Gastrocnemius medialis (tissue), 4 donors: Measurements from ENCODE around the gene RND2. TPM values are rescaled to one million over a fixed set of nuclear protein-coding genes. Genes with fewer than 3 reads are reported as not detected.

Source experiments
- ATAC-seq, 2 donors: fragments of 150-250 bp; one replicate each; pipeline ENCODE4 v1.9.1; 2016
- DNase-seq, 2 donors: peaks; one replicate each; pipeline ENCODE4 v3.0.0-alpha.2; 2019
- H3K27ac ChIP-seq, 4 donors: fragments of 200-600 bp; sonication (generic); 1 replicate in 1 of 4; 2 replicates in 3 of 4; pipeline ENCODE4 v1.5.1; 2016 to 2018; ENCODE audit warnings: mild to moderate bottlenecking in 2 of 4, moderate library complexity in 1 of 4
- H3K27me3 ChIP-seq, 3 donors: fragments of 200-600 bp; sonication (generic) in 2 of 3; 1 replicate in 1 of 3; 2 replicates in 2 of 3; pipeline versions ENCODE4 v1.5.1 to v1.6.0; 2016 to 2019; ENCODE audit warnings: mild to moderate bottlenecking in 1 of 3, moderate library complexity in 1 of 3
- H3K36me3 ChIP-seq, 2 donors: fragments of 200-600 bp; sonication (generic) in 1 of 2; one replicate each; pipeline ENCODE4 v1.5.1; 2017 to 2018
- H3K4me1 ChIP-seq, 2 donors: fragments of 200-600 bp; sonication (generic) in 1 of 2; one replicate each; pipeline ENCODE4 v1.5.1; 2016 to 2017; ENCODE audit warnings: mild to moderate bottlenecking in 2 of 2
- H3K4me3 ChIP-seq, 4 donors: fragments of 200-600 bp; sonication (generic) in 3 of 4; 1 replicate in 1 of 4; 2 replicates in 3 of 4; pipeline ENCODE4 v1.5.1; 2016 to 2019; ENCODE audit warnings: mild to moderate bottlenecking in 2 of 4
- H3K9me3 ChIP-seq, 3 donors: fragments of 200-600 bp; sonication (generic) in 2 of 3; 1 replicate in 1 of 3; 2 replicates in 2 of 3; pipeline ENCODE4 v1.5.1; 2016 to 2019
- CTCF ChIP-seq, 5 experiments: fragments of 450-650 bp in 3 of 5; fragments of 200-600 bp in 2 of 5; sonication (generic) in 2 of 5; IDR thresholded peaks in 4 of 5; conservative IDR thresholded peaks in 1 of 5; 1 replicate in 4 of 5; 2 replicates in 1 of 5; pipeline ENCODE4 v1.5.1; 2016 to 2019; ENCODE audit warnings: antibody characterized with exemption in 5 of 5, mild to moderate bottlenecking in 3 of 5, moderate library complexity in 3 of 5
- POLR2A ChIP-seq, 2 donors: fragments of 450-650 bp; IDR thresholded peaks; one replicate each; pipeline ENCODE4 v1.6.1; 2017; ENCODE audit warnings: antibody characterized with exemption in 2 of 2, mild to moderate bottlenecking in 2 of 2, moderate library complexity in 2 of 2
- in situ Hi-C, 4 donors: fragments of 200-750 bp; cut with MboI; loops; one replicate each; pipeline versions ENCODE4 v1.15.0 to v1.8.0; 2017; ENCODE audit warnings: low sequenced_read_pairs in 4 of 4
- intact Hi-C: fragments of 100-400 bp; cut with DNase I; formaldehyde crosslinking; loops from one replicate; pipeline ENCODE4 v1.15.1; 2023; ENCODE audit warnings: low total_unique reads
- total RNA-seq, 4 donors: library from RNA; depleted of rRNA; stranded (reverse); fragments of >200 nt; gene quantifications; one replicate each; pipeline versions ENCODE4 v1.1.0 to v1.2.3, GENCODE V29; 2016

RND2 gene
- total RNA-seq, 4 donors from 2014 or later: 0.04 to 0.10 (median 0.10) TPM; not detected in 1

DNA sequence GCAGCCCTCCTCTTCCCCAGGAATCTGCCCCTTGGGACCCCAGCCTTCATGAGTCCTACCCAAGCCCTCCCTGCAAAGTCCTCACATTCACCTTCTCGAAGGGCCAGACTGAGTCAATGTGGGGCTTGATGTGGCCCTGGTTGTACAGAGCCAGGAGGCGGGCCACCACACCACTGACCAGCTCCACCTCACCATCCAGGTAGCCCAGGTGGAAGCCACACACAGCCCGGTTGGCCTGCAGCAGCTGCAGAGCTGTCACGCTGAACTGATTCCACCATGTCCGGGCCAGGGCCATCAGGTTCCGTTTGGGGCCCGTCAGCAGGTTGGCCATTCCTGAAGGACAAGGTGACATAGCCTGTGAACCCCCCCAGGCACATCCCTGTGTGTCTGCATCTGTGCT is 8.8 kb upstream of the RND2 start:
- no peaks in the 10 kb centered on the region for H3K9me3 ChIP-seq
- H3K27ac ChIP-seq: peak overlapping the region; percentile 65 to 78 (median 70)
- ATAC-seq: no peak
- peaks cover 14 to 23% of the 10 kb centered on the region in 2 donors for H3K4me1 ChIP-seq
- H3K4me3 ChIP-seq: no peak overlapping the region
- TF ChIP-seq CTCF (IDR thresholded peaks at IDR 0.05 in 4 of 5, conservative IDR thresholded peaks at IDR 0.05 in 1 of 5): no peak
- no peak for TF ChIP-seq POLR2A (IDR thresholded peaks at IDR 0.05)
- in situ Hi-C loops: loop anchor here in 1 of 4 donors (25.0 kb wide), 1 partner anchor 296 kb away; no protein-coding TSS in a partner anchor
- intact Hi-C loops: no loop called here
- H3K36me3 ChIP-seq: peaks cover 0 to 9% of the 10 kb centered on the region in 2 donors
- no peaks in the 10 kb centered on the region for H3K27me3 ChIP-seq
- no peak for DNase-seq

DNA sequence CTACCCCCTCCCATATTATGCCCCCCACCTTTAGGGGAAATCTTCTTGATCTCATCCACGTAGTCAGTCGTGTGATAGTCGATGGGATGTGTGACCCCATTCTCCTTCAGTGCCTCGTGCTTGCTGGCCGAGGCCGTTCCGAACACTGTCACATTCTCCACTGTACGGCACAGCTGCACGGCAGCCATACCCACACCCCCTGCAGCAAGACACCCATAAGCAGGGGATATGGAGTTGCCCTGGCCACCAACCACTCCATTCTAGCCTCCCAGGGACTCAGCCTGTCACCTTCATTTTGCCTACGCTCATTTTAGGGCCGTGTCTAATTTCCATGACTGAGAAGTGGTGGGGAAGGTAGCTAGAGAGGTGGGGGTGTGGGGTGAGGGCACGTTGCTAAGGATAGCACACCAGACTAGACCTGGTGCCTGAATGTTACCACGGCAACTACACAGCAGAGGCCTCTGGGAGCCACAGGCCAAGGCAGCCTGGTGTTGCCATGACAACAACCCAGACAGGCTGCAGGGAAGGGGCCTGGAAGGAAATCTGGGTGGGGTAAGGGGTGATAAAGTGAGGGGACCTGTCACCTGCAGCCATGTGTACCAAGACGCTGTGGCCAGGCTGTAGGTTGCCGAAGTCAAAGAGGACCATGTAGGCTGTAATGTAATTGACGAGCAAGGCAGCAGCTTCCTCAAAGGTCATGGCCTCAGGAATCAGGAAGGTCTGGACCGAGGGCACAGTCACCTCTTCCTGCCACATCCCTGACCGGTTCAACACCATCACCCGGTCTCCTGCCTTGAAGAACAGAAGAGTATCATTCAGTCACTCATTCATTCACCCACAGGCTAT is 6.8 kb upstream of the RND2 start:
- H3K4me3 ChIP-seq: no peak overlapping the region
- no peaks in the 10 kb centered on the region for H3K9me3 ChIP-seq
- no peak for ATAC-seq
- peaks cover 21 to 27% of the 10 kb centered on the region in 2 donors for H3K4me1 ChIP-seq
- H3K36me3 ChIP-seq: peaks cover 0 to 9% of the 10 kb centered on the region in 2 donors
- DNase-seq: no peak
- peak overlapping the region in 2 of 4 donors; percentile 9 to 83 for H3K27ac ChIP-seq
- intact Hi-C loops: no loop called here
- TF ChIP-seq POLR2A (IDR thresholded peaks at IDR 0.05): no peak
- H3K27me3 ChIP-seq: no peaks in the 10 kb centered on the region
- in situ Hi-C loops: loop anchor here in 1 of 4 donors (25.0 kb wide), 1 partner anchor 294 kb away; no protein-coding TSS in a partner anchor

GRCh38 chr17:43018932-43019331 is 6.1 kb upstream of the RND2 start:
- no peak for DNase-seq
- Histone ChIP-seq H3K27me3 (no peaks in the 10 kb centered on the region), H3K9me3 (no peaks in the 10 kb centered on the region), H3K4me3 (no peak overlapping the region), H3K27ac (peak overlapping the region in 3 of 4 donors; percentile 79 to 83 (median 80)), H3K4me1 (peaks cover 21 to 26% of the 10 kb centered on the region in 2 donors), H3K36me3 (peaks cover 0 to 9% of the 10 kb centered on the region in 2 donors)
- ATAC-seq: no peak
- in situ Hi-C loops (loop anchor here in 1 of 4 donors (25.0 kb wide), 1 partner anchor 293 kb away; no protein-coding TSS in a partner anchor), intact Hi-C loops (no loop called here)
- no peak for TF ChIP-seq POLR2A (IDR thresholded peaks at IDR 0.05)
- no peak for TF ChIP-seq CTCF (IDR thresholded peaks at IDR 0.05 in 4 of 5, conservative IDR thresholded peaks at IDR 0.05 in 1 of 5)

DNA sequence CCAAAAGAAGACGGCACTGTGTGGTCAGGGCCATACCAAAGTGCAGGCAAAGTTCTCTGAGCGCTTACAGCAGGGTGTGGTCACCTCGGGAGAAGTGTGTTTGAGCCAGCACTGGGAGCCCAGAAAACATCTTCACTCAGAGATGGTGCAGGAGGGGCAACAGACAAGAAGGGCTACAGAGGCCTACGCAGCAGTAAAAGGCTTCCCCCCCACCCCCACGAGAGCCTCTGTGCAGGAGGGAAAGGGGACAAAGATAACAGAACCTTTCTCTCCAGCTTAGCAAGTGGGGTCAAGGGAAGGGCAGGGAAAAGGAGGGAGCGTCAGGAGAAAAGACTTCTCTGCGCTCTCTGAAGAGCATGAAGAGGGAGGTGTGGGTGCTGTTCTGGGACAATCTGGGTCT is 5.6 kb upstream of the RND2 start:
- peaks cover 23 to 27% of the 10 kb centered on the region in 2 donors for H3K4me1 ChIP-seq
- TF ChIP-seq POLR2A (IDR thresholded peaks at IDR 0.05): no peak
- TF ChIP-seq CTCF (IDR thresholded peaks at IDR 0.05 in 4 of 5, conservative IDR thresholded peaks at IDR 0.05 in 1 of 5): no peak
- ATAC-seq (no peak), DNase-seq (no peak)
- no peaks in the 10 kb centered on the region for H3K9me3 ChIP-seq
- intact Hi-C loops (no loop called here), in situ Hi-C loops (loop anchor here in 1 of 4 donors (25.0 kb wide), 1 partner anchor 293 kb away; no protein-coding TSS in a partner anchor)
- H3K27me3 ChIP-seq: no peaks in the 10 kb centered on the region
- peak overlapping the region in 1 of 4 donors; percentile 93 for H3K4me3 ChIP-seq
- peaks cover 0 to 9% of the 10 kb centered on the region in 2 donors for H3K36me3 ChIP-seq
- peak overlapping the region; percentile 79 to 83 (median 80) for H3K27ac ChIP-seq

- ATAC-seq (no peak), DNase-seq (no peak)
- H3K27ac ChIP-seq: peak overlapping the region; percentile 79 to 83 (median 80)
- H3K4me1 ChIP-seq: peaks cover 25 to 27% of the 10 kb centered on the region in 2 donors
- H3K36me3 ChIP-seq: peaks cover 0 to 9% of the 10 kb centered on the region in 2 donors
- H3K4me3 ChIP-seq: peak overlapping the region in 3 of 4 donors; percentile 90 to 93 (median 92)
- in situ Hi-C loops (loop anchor here in 1 of 4 donors (25.0 kb wide), 1 partner anchor 292 kb away; no protein-coding TSS in a partner anchor), intact Hi-C loops (loop anchor here (2.0 kb wide), 1 partner anchor 105 kb away; the partner anchor contains the start of gene BRCA1)
- no peaks in the 10 kb centered on the region for H3K27me3 ChIP-seq
- no peaks in the 10 kb centered on the region for H3K9me3 ChIP-seq
- no peak for TF ChIP-seq POLR2A (IDR thresholded peaks at IDR 0.05)
- TF ChIP-seq CTCF (IDR thresholded peaks at IDR 0.05 in 4 of 5, conservative IDR thresholded peaks at IDR 0.05 in 1 of 5): no peak
These were observed 4.9 kb upstream of the RND2 start for GRCh38 chr17:43020030-43020621.
